GM12878 (cell line): ENCODE data around the gene ADGRV1. TPM values are rescaled to one million over a fixed set of nuclear protein-coding genes. Genes with fewer than 3 reads are reported as not detected.

Experiments
- ATAC-seq: fragments of 200-7000 bp; cut with Tn5 transposase; 3 replicates; pipeline ENCODE4 v1.9.1; 2020; ENCODE audit warnings: mild to moderate bottlenecking, moderate library complexity
- BruUV-seq: library from RNA; stranded (reverse); fragments of 400-500 nt; replicated peaks from 2 replicates; lab custom pipeline; 2021; lab: Mats Ljungman, UMichigan
- CTCF ChIA-PET: fragments of 300-600 bp; sonication (Branson Sonifier 250); formaldehyde crosslinking; extraction: SDS; loops from one replicate; lab custom pipeline; 2021; ENCODE audit warnings: inconsistent platforms; lab: Yijun Ruan, JAX
- POLR2A ChIA-PET: fragments of 350-600 bp; formaldehyde crosslinking; extraction: SDS; loops from one replicate; lab custom pipeline; 2021; ENCODE audit warnings: inconsistent platforms; lab: Charles Lee
- RAD21 ChIA-PET: fragments of 300-600 bp; sonication (Branson Sonifier 250); formaldehyde crosslinking; loops from one replicate; lab custom pipeline; 2023; ENCODE audit warnings: antibody characterized with exemption; ENCODE audit not compliant: unreplicated experiment; lab: Charles Lee
- SMC1A ChIA-PET: fragments of 300-600 bp; sonication (Branson Sonifier 250); formaldehyde crosslinking; loops from one replicate; lab custom pipeline; 2023; ENCODE audit not compliant: unreplicated experiment, uncharacterized antibody; lab: Charles Lee
- DNase-seq: peaks from one replicate; pipeline ENCODE4 v3.0.0-alpha.2; 2011; ENCODE audit warnings: low read depth, low spot score
- FAIRE-seq: peaks from 3 replicates; lab custom pipeline; 2011; peaks lifted over from hg19 to GRCh38; lab: Jason Lieb, UNC
- H2AFZ ChIP-seq: 2 replicates; pipeline ENCODE4 v1.6.0; 2011; ENCODE audit warnings: low read depth, low read length, control low read depth; ENCODE audit not compliant: control insufficient read depth
- H3K27ac ChIP-seq: 2 replicates; pipeline ENCODE4 v1.5.1; 2011; ENCODE audit warnings: control low read depth; ENCODE audit not compliant: control insufficient read depth, insufficient read depth
- H3K27me3 ChIP-seq, 2 experiments: replicated peaks in 1 of 2; 2 replicates each; pipeline versions ENCODE4 v1.6.0 to v1.6.1; 2011; ENCODE audit warnings: low read length in 1 of 2; ENCODE audit not compliant: control insufficient read depth in 2 of 2, insufficient read depth in 2 of 2
- H3K36me3 ChIP-seq, 2 experiments: 2 replicates each; pipeline ENCODE4 v1.5.1; 2011; ENCODE audit warnings: low read length in 1 of 2; ENCODE audit not compliant: control insufficient read depth in 2 of 2, insufficient read depth in 2 of 2
- H3K4me1 ChIP-seq: 2 replicates; pipeline ENCODE4 v1.6.1; 2011; ENCODE audit warnings: mild to moderate bottlenecking, low read length, moderate library complexity, mixed read lengths; ENCODE audit not compliant: control insufficient read depth, insufficient read depth
- H3K4me2 ChIP-seq: 2 replicates; pipeline ENCODE4 v1.6.0; 2011; ENCODE audit warnings: control low read depth; ENCODE audit not compliant: control insufficient read depth, insufficient read depth
- H3K4me3 ChIP-seq: fragments of 200-600 bp; sonication (generic); 2 replicates; pipeline ENCODE4 v1.5.1; 2016
- H3K79me2 ChIP-seq: 2 replicates; pipeline ENCODE4 v1.6.0; 2011; ENCODE audit warnings: low read length; ENCODE audit not compliant: control insufficient read depth, insufficient read depth
- H3K9ac ChIP-seq: 2 replicates; pipeline ENCODE4 v1.8.0; 2011; ENCODE audit warnings: low read length, control low read depth, mixed read lengths; ENCODE audit not compliant: control insufficient read depth, insufficient read depth
- H3K9me3 ChIP-seq: replicated peaks from 3 replicates; pipeline ENCODE4 v1.5.1; 2011; ENCODE audit warnings: mild to moderate bottlenecking, low read length; ENCODE audit not compliant: control insufficient read depth, insufficient read depth
- H4K20me1 ChIP-seq: 2 replicates; pipeline ENCODE4 v1.6.0; 2011; ENCODE audit not compliant: control insufficient read depth, insufficient read depth
- BMI1 ChIP-seq: fragments of 450-650 bp; IDR thresholded peaks from 2 replicates; pipeline ENCODE4 v1.6.1; 2016; ENCODE audit warnings: mild to moderate bottlenecking, moderate library complexity, borderline replicate concordance
- CTCF ChIP-seq, 3 experiments: IDR thresholded peaks in 2 of 3; conservative IDR thresholded peaks in 1 of 3; 2 replicates each; pipeline ENCODE4 v1.5.1; 2011; ENCODE audit warnings: low read depth in 3 of 3, low read length in 3 of 3, mild to moderate bottlenecking in 3 of 3, control low read depth in 2 of 3, moderate library complexity in 2 of 3, inconsistent platforms in 1 of 3, mixed read lengths in 1 of 3; ENCODE audit not compliant: control insufficient read depth in 2 of 3, insufficient read depth in 1 of 3; ENCODE audit errors: extremely low read depth in 1 of 3
- RELA ChIP-seq: fragments of 450-650 bp; IDR thresholded peaks from 2 replicates; pipeline ENCODE4 v1.8.0; 2014; ENCODE audit warnings: borderline replicate concordance; ENCODE audit not compliant: partially characterized antibody
- SKIL ChIP-seq: fragments of 450-650 bp; IDR thresholded peaks from 2 replicates; pipeline ENCODE4 v1.6.1; 2017; ENCODE audit warnings: mild to moderate bottlenecking, low read depth, inconsistent platforms; ENCODE audit not compliant: poor library complexity, severe bottlenecking
- SRF ChIP-seq, 2 experiments: IDR thresholded peaks; 2 replicates each; pipeline ENCODE4 v1.6.1; 2011; ENCODE audit warnings: low read depth in 2 of 2, low read length in 2 of 2, mild to moderate bottlenecking in 1 of 2, moderate library complexity in 1 of 2
- STAT3 ChIP-seq: IDR thresholded peaks from 2 replicates; pipeline ENCODE4 v1.6.1; 2011; ENCODE audit warnings: low read depth, low read length, improper control_type of control experiment
- WGBS: methylation state at CpG from one replicate; pipeline ENCODE4 v1.1.6; 2016; ENCODE audit warnings: low lambda C conversion rate; ENCODE audit not compliant: insufficient replicate concordance, insufficient coverage; ENCODE audit errors: missing lambda C conversion rate; 5-methylcytosine and 5-hydroxymethylcytosine counted together
- in situ Hi-C: fragments of 300-500 bp; cut with MboI; formaldehyde crosslinking; loops from 9 replicates; pipeline ENCODE4 v1.14.3; 2018; ENCODE audit warnings: mixed read lengths
- intact Hi-C: fragments of 100-400 bp; cut with micrococcal nuclease; formaldehyde crosslinking; loops from one replicate; pipeline ENCODE4 v1.14.2; 2022; ENCODE audit not compliant: unreplicated experiment
- polyA plus RNA-seq, 11 experiments: library from polyadenylated mRNA; depleted of rRNA in 4 of 11; unstranded in 6 of 11; stranded (reverse) in 5 of 11; fragments of >200 nt; fragmentation: Nextera tagmentation in 4 of 11; fragmentation: Illumina TruSeq in 1 of 11; extraction: Ambion mirVana in 4 of 11; extraction: Trizol in 1 of 11; gene quantifications; 1 replicate in 1 of 11; 2 replicates in 10 of 11; pipeline versions ENCODE4 v1.2.1 to v1.2.3, GENCODE V29; 2011 to 2016; ENCODE audit warnings: inconsistent platforms in 2 of 11, missing spikeins in 2 of 11, low read depth in 1 of 11
- total RNA-seq, 4 experiments: library from RNA; depleted of rRNA in 3 of 4; stranded (reverse); fragments of >200 nt in 3 of 4; fragmentation: Illumina TruSeq in 1 of 4; extraction: Trizol in 1 of 4; gene quantifications; 2 replicates each; pipeline versions ENCODE4 v1.2.1 to v1.2.3, GENCODE V29; 2013 to 2021
- TF ChIP-seq, protein P1 (sequence below): fragments of 450-650 bp; IDR thresholded peaks from 2 replicates; pipeline ENCODE4 v1.6.1; 2016; ENCODE audit warnings: mild to moderate bottlenecking, moderate library complexity, borderline replicate concordance
- TF ChIP-seq, protein P2 (sequence below): fragments of 450-650 bp; IDR thresholded peaks from 2 replicates; pipeline ENCODE4 v1.6.1; 2017; ENCODE audit warnings: mild to moderate bottlenecking, moderate library complexity

Gene ADGRV1
- total and polyA plus RNA-seq, 10 of the 15 experiments (the other 5 are each of a cell fraction or from before 2014, with no cell fraction given): 0.04 to 8.1 (median 0.16) TPM; not detected in 1

GRCh38 chr5:90866915-90867731 is 308.5 kb downstream of the ADGRV1 start:
- no peaks in the 10 kb centered on the region for H3K27me3 ChIP-seq
- BruUV-seq: no TSS peak
- H3K4me3 ChIP-seq: no peak overlapping the region
- H3K4me1 ChIP-seq: no peaks in the 10 kb centered on the region
- in situ Hi-C loops (loop anchor here (5.0 kb wide), 1 partner anchor 550 kb away; no protein-coding TSS in a partner anchor), intact Hi-C loops (loop anchor here (1.0 to 10.0 kb wide), 3 partner anchors 234 to 552 kb away; partner anchors contain the start of gene ARRDC3)
- DNase-seq (no peak), ATAC-seq (no peak), FAIRE-seq (no peak)
- ChIA-PET POLR2A (no interaction called here), CTCF (interaction anchor here (1.5 to 5.5 kb wide), 3 partner anchors 13 to 553 kb away, joined by 4 to 67 read pairs (median 62); partner anchors contain the start of gene ARRDC3), SMC1A (interaction anchor here (1.1 to 4.0 kb wide), 5 partner anchors 13 to 552 kb away, joined by 3 to 37 read pairs (median 6); no protein-coding TSS in a partner anchor), RAD21 (interaction anchor here (2.2 to 3.4 kb wide), 2 partner anchors 516 to 552 kb away, joined by 7 to 16 read pairs; partner anchors contain the start of gene ARRDC3)
- 49% methylated on average over 5 of the region's 5 CpGs for WGBS
- H3K9me3 ChIP-seq: no peaks in the 10 kb centered on the region
- H4K20me1 ChIP-seq: no peaks in the 10 kb centered on the region
- H3K79me2 ChIP-seq: no peaks in the 10 kb centered on the region
- H3K9ac ChIP-seq: no peak overlapping the region
- no peak overlapping the region for H2AFZ ChIP-seq
- no peak overlapping the region for H3K4me2 ChIP-seq
- H3K27ac ChIP-seq: no peak overlapping the region
- no peaks in the 10 kb centered on the region for H3K36me3 ChIP-seq
- TF ChIP-seq SKIL (no peak), BMI1 (no peak), SRF (IDR thresholded peaks at IDR 0.05; ENCODE audit: low read depth in 2 of 2, low read length in 2 of 2) (no peak), CTCF (IDR thresholded peaks at IDR 0.05 in 2 of 3, conservative IDR thresholded peaks at IDR 0.05 in 1 of 3; ENCODE audit: control insufficient read depth in 2 of 3, extremely low read depth in 1 of 3, insufficient read depth in 1 of 3, low read depth in 3 of 3, low read length in 3 of 3) (no peak), STAT3 (no peak), RELA (no peak)
- TF ChIP-seq, protein P1, sequence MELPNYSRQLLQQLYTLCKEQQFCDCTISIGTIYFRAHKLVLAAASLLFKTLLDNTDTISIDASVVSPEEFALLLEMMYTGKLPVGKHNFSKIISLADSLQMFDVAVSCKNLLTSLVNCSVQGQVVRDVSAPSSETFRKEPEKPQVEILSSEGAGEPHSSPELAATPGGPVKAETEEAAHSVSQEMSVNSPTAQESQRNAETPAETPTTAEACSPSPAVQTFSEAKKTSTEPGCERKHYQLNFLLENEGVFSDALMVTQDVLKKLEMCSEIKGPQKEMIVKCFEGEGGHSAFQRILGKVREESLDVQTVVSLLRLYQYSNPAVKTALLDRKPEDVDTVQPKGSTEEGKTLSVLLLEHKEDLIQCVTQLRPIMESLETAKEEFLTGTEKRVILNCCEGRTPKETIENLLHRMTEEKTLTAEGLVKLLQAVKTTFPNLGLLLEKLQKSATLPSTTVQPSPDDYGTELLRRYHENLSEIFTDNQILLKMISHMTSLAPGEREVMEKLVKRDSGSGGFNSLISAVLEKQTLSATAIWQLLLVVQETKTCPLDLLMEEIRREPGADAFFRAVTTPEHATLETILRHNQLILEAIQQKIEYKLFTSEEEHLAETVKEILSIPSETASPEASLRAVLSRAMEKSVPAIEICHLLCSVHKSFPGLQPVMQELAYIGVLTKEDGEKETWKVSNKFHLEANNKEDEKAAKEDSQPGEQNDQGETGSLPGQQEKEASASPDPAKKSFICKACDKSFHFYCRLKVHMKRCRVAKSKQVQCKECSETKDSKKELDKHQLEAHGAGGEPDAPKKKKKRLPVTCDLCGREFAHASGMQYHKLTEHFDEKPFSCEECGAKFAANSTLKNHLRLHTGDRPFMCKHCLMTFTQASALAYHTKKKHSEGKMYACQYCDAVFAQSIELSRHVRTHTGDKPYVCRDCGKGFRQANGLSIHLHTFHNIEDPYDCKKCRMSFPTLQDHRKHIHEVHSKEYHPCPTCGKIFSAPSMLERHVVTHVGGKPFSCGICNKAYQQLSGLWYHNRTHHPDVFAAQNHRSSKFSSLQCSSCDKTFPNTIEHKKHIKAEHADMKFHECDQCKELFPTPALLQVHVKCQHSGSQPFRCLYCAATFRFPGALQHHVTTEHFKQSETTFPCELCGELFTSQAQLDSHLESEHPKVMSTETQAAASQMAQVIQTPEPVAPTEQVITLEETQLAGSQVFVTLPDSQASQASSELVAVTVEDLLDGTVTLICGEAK: no peak
- TF ChIP-seq, protein P2, sequence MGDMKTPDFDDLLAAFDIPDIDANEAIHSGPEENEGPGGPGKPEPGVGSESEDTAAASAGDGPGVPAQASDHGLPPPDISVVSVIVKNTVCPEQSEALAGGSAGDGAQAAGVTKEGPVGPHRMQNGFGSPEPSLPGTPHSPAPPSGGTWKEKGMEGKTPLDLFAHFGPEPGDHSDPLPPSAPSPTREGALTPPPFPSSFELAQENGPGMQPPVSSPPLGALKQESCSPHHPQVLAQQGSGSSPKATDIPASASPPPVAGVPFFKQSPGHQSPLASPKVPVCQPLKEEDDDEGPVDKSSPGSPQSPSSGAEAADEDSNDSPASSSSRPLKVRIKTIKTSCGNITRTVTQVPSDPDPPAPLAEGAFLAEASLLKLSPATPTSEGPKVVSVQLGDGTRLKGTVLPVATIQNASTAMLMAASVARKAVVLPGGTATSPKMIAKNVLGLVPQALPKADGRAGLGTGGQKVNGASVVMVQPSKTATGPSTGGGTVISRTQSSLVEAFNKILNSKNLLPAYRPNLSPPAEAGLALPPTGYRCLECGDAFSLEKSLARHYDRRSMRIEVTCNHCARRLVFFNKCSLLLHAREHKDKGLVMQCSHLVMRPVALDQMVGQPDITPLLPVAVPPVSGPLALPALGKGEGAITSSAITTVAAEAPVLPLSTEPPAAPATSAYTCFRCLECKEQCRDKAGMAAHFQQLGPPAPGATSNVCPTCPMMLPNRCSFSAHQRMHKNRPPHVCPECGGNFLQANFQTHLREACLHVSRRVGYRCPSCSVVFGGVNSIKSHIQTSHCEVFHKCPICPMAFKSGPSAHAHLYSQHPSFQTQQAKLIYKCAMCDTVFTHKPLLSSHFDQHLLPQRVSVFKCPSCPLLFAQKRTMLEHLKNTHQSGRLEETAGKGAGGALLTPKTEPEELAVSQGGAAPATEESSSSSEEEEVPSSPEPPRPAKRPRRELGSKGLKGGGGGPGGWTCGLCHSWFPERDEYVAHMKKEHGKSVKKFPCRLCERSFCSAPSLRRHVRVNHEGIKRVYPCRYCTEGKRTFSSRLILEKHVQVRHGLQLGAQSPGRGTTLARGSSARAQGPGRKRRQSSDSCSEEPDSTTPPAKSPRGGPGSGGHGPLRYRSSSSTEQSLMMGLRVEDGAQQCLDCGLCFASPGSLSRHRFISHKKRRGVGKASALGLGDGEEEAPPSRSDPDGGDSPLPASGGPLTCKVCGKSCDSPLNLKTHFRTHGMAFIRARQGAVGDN: no peak
